22Rv1 (cell line): ENCODE measurements around the gene HIVEP2.

Source experiments
- CTCF ChIP-seq: fragments of 450-650 bp; IDR thresholded peaks from 2 replicates; pipeline ENCODE4 v1.5.1; 2017; ENCODE audit warnings: mild to moderate bottlenecking
- ZFX ChIP-seq: fragments of 450-650 bp; IDR thresholded peaks from 2 replicates; pipeline ENCODE4 v1.6.1; 2017; ENCODE audit warnings: antibody characterized with exemption, borderline replicate concordance

- no peak for TF ChIP-seq CTCF
- TF ChIP-seq ZFX, result no peak
These were observed 149.0 kb downstream of the HIVEP2 start for GRCh38 chr6:142796024-142796423.
